Fibroblast of lung (primary cell): ENCODE results near the gene ATP6V0B.

Experiments used
- CTCF ChIP-seq, 2 donors: IDR thresholded peaks in 1 of 2; conservative IDR thresholded peaks in 1 of 2; 1 replicate in 1 of 2; 2 replicates in 1 of 2; pipeline ENCODE4 v1.5.1; 2011 to 2012; ENCODE audit warnings: low read length in 2 of 2, control low read depth in 1 of 2, inconsistent platforms in 1 of 2, low read depth in 1 of 2, mild to moderate bottlenecking in 1 of 2
- EZH2 ChIP-seq: IDR thresholded peaks from 2 replicates; pipeline ENCODE4 v1.5.1; 2012; ENCODE audit warnings: low read length, control low read depth, mild to moderate bottlenecking; ENCODE audit errors: missing control alignments

- TF ChIP-seq CTCF (conservative IDR thresholded peaks at IDR 0.05 in 1 of 2, IDR thresholded peaks at IDR 0.05 in 1 of 2; ENCODE audit: low read depth in 1 of 2, low read length in 2 of 2) (no peak), EZH2 (no peak)
Measured at GRCh38 chr1:44014365-44015104, 39.8 kb downstream of the ATP6V0B start.
